Measurements from ENCODE around the gene PCDH1. TPM values are rescaled to one million over a fixed set of nuclear protein-coding genes. Genes with fewer than 3 reads are reported as not detected.
"Not testable (repeated sequence)": the region's sequence is repeated elsewhere in the genome, so short reads cannot be mapped to it uniquely, and the experiment has no call there.

PCDH1 gene
- total RNA-seq, 4 donors from 2014 or later = 23.0 to 52.8 (median 30.9) TPM

GRCh38 chr5:141822144-141822543 is 56.1 kb downstream of the PCDH1 start:
- 31 to 33% methylated on average over 1 to 2 of the region's 2 CpGs for WGBS, 2 donors (ENCODE audit: low coverage in 1 of 2)
- peaks cover 37% of the 10 kb centered on the region for H3K27me3 ChIP-seq
- TF ChIP-seq EP300 (IDR thresholded peaks at IDR 0.05) (no peak), POLR2AphosphoS5 (IDR thresholded peaks at IDR 0.05) (peak; percentile 46)
- no peak overlapping the region for H3K4me3 ChIP-seq
- H3K27ac ChIP-seq = peak overlapping the region; percentile 14 to 77 (median 72)
- H3K36me3 ChIP-seq = no peaks in the 10 kb centered on the region
- peak; percentile 69 for ATAC-seq
- H3K4me1 ChIP-seq = peaks cover 0 to 26% (median 0%) of the 10 kb centered on the region in 3 donors
- no peaks in the 10 kb centered on the region for H3K9me3 ChIP-seq

DNA sequence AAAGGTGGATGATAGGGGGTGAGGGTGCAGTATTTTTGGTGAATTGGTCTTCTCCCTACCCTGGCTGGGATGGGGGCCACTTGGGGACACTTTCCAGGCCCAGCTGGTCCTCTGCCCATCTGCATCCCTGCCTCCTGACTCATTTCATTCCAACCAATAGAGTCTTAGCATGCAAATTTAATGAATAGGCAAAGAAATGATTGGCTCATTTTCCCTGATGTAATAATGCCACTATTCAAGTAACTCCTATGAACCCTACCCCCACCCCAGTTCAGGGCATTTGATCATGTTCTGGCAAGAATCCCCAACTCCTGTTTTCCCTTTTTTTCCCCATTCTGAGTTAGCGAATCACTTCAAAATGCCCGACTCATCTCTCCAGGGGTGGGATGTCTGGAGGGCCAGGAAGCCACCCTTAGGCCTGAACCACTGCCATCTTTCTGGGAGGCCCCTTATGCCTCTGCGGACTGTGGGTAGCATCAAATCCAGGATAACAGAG is 56.7 kb downstream of the PCDH1 start:
- Histone ChIP-seq H3K27ac (peak overlapping the region in 3 of 4 donors; percentile 67 to 77 (median 74)), H3K4me3 (no peak overlapping the region), H3K27me3 (peaks cover 37% of the 10 kb centered on the region), H3K9me3 (no peaks in the 10 kb centered on the region), H3K4me1 (peaks cover 0 to 21% (median 0%) of the 10 kb centered on the region in 3 donors), H3K36me3 (no peaks in the 10 kb centered on the region)
- peak; percentile 46 for ATAC-seq
- 10 to 59% methylated on average over 2 to 3 of the region's 3 CpGs for WGBS, 2 donors (ENCODE audit: low coverage in 1 of 2)
- peak; percentile 11 for TF ChIP-seq POLR2AphosphoS5 (IDR thresholded peaks at IDR 0.05)
- TF ChIP-seq POLR2A (IDR thresholded peaks at IDR 0.05) = no peak
- TF ChIP-seq, protein P1, sequence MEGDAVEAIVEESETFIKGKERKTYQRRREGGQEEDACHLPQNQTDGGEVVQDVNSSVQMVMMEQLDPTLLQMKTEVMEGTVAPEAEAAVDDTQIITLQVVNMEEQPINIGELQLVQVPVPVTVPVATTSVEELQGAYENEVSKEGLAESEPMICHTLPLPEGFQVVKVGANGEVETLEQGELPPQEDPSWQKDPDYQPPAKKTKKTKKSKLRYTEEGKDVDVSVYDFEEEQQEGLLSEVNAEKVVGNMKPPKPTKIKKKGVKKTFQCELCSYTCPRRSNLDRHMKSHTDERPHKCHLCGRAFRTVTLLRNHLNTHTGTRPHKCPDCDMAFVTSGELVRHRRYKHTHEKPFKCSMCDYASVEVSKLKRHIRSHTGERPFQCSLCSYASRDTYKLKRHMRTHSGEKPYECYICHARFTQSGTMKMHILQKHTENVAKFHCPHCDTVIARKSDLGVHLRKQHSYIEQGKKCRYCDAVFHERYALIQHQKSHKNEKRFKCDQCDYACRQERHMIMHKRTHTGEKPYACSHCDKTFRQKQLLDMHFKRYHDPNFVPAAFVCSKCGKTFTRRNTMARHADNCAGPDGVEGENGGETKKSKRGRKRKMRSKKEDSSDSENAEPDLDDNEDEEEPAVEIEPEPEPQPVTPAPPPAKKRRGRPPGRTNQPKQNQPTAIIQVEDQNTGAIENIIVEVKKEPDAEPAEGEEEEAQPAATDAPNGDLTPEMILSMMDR (IDR thresholded peaks at IDR 0.05) = no peak

- Histone ChIP-seq H3K4me1 (peaks cover 0 to 21% (median 0%) of the 10 kb centered on the region in 3 donors), H3K27ac (peak overlapping the region in 2 of 4 donors; percentile 74 to 77), H3K27me3 (peaks cover 36% of the 10 kb centered on the region)
- H3K9me3 ChIP-seq, ATAC-seq, H3K4me3 ChIP-seq, H3K36me3 ChIP-seq: not testable (repeated sequence)
- WGBS, 2 donors (ENCODE audit: low coverage in 1 of 2) = 78 to 88% methylated on average over 9 to 10 of the region's 15 CpGs
Measured at GRCh38 chr5:141820686-141821085, 57.5 kb downstream of the PCDH1 start.

DNA sequence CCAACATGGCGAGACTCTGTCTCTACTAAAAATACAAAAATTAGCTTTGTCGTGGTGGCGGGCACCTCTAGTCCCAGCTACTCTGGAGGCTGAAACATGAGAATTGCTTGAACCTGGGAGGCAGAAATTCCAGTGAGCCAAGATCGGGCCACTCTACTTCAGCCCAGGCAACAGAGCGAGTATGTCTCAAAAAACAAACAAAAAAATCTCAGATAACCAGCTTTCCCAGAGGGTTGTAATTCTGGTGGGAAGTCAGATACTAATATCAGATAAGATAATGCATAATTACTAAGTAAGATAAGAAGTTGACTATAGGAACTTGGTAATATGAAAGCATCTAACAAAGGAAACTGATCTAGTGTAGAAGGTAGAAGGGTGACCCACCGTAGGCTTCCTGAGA is 60.6 kb downstream of the PCDH1 start:
- no peak overlapping the region for H3K4me3 ChIP-seq
- WGBS, 2 donors (ENCODE audit: low coverage in 1 of 2) = 74% methylated on average over 6 of the region's 6 CpGs; no CpG with 5 or more reads in 1 of the 2 donors
- H3K36me3 ChIP-seq = no peaks in the 10 kb centered on the region
- TF ChIP-seq EP300 (IDR thresholded peaks at IDR 0.05) = no peak
- no peaks in the 10 kb centered on the region for H3K9me3 ChIP-seq
- H3K27me3 ChIP-seq = peaks cover 51% of the 10 kb centered on the region
- peak overlapping the region in 2 of 4 donors; percentile 35 to 38 for H3K27ac ChIP-seq
- H3K4me1 ChIP-seq = peaks cover 0 to 6% (median 0%) of the 10 kb centered on the region in 3 donors
- no peak for ATAC-seq

DNA sequence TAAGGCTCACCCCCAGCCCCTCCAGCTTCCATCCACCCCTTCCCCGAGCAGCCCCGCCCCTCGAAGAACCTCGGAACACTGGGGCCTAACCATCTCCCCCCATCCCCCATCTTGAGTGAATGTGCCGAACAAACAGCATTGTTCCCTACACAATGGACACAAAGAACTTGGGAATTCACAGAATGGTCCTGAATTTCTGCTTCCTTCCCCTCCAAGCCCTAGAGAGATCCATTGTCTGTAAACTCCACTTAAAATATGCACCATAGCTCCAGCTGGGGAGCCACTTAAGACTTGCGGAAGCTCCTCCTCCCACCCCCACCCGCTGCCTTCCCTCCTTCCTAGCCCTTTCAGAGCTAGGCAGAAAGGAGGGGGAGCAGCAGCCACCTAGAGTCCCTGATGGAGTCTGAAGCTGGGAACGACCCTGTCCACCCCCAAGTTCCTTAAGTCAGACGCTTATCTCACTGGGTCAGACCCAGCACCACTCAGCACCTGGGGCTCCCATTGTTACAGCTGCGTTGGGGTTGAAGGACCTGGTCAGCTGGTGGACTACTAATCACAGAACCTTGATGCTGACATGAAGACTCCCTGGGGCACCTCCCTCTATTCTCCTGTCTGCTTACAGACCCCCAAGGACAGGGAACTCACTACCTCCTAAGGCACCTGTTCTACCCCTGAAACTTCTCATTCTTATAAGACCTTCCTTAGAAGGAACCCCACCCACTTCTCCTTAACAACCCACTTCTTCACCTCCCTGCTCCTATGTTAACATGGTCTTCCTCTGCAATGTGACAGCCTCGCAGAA is 61.4 kb downstream of the PCDH1 start:
- Histone ChIP-seq H3K27ac (peak overlapping the region in 3 of 4 donors; percentile 35 to 41 (median 38)), H3K36me3 (no peaks in the 10 kb centered on the region)
- peak; percentile 39 for ATAC-seq

DNA sequence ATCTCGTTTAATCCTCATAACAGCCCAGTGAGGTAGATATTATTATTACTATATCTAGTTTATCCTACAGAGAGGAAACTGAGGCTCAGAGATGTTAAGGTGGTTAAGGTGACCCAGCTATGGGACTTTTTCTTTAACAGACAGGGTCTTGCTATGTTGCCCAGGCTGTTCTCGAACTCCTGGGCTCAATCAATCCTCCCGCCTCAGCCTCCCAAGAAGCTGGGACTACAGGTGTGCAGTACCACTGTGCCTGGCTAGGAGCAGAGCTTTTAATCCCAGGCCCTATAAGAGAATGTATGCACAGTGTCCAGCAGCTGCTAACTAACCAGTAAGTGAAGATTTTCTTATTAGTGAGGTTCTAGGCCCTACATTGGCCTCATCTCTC is 62.4 kb downstream of the PCDH1 start:
- peaks cover 69% of the 10 kb centered on the region for H3K27me3 ChIP-seq
- no peaks in the 10 kb centered on the region for H3K36me3 ChIP-seq
- 87 to 95% methylated on average over 3 of the region's 3 CpGs for WGBS, 2 donors (ENCODE audit: low coverage in 1 of 2)
- no peak for ATAC-seq
- H3K4me3 ChIP-seq = no peak overlapping the region
- no peaks in the 10 kb centered on the region for H3K9me3 ChIP-seq
- H3K4me1 ChIP-seq = peaks cover 0 to 8% (median 0%) of the 10 kb centered on the region in 3 donors
- TF ChIP-seq, protein P1 (IDR thresholded peaks at IDR 0.05) = no peak
- no peak for TF ChIP-seq POLR2A (IDR thresholded peaks at IDR 0.05)
- no peak for TF ChIP-seq EP300 (IDR thresholded peaks at IDR 0.05)
- TF ChIP-seq POLR2AphosphoS5 (IDR thresholded peaks at IDR 0.05) = no peak
- peak overlapping the region in 2 of 4 donors; percentile 25 to 41 for H3K27ac ChIP-seq

More for the DNA sequence above, 61.4 kb downstream of the PCDH1 start:
- H3K9me3 ChIP-seq = no peaks in the 10 kb centered on the region
- TF ChIP-seq, protein P1 (IDR thresholded peaks at IDR 0.05) = no peak
- TF ChIP-seq POLR2AphosphoS5 (IDR thresholded peaks at IDR 0.05) (no peak), POLR2A (IDR thresholded peaks at IDR 0.05) (no peak)
- H3K4me1 ChIP-seq = peaks cover 0 to 1% (median 0%) of the 10 kb centered on the region in 3 donors
- H3K4me3 ChIP-seq = no peak overlapping the region
- peaks cover 59% of the 10 kb centered on the region for H3K27me3 ChIP-seq
- WGBS, 2 donors (ENCODE audit: low coverage in 1 of 2) = 13 to 29% methylated on average over 6 to 7 of the region's 11 CpGs

Measured in gastroesophageal sphincter (tissue), 4 donors.